ENCODE measurements around the gene SNTA1. TPM values are rescaled to one million over a fixed set of nuclear protein-coding genes. Genes with fewer than 3 reads are reported as not detected.

The SNTA1 gene
- polyA plus RNA-seq, 1 donor (not counting 4 experiments of a cell fraction or from before 2014, with no cell fraction given): 3.6 TPM

- Histone ChIP-seq H3K27me3 (ENCODE audit: control insufficient read depth, extremely low read depth, insufficient read depth, low read length) (no peaks in the 10 kb centered on the region), H3K36me3 (ENCODE audit: control insufficient read depth in 2 of 2, extremely low read depth in 1 of 2, insufficient read depth in 2 of 2, low read length in 2 of 2) (no peaks in the 10 kb centered on the region), H3K4me3 (ENCODE audit: control insufficient read depth in 2 of 3, extremely low read depth in 1 of 3, insufficient read depth in 2 of 3, low read depth in 1 of 3, low read length in 3 of 3) (no peak overlapping the region), H3K4me1 (ENCODE audit: control insufficient read depth, extremely low read depth, insufficient read depth, low read length) (no peaks in the 10 kb centered on the region), H3K9me3 (ENCODE audit: control insufficient read depth, low read depth, low read length) (no peaks in the 10 kb centered on the region), H3K4me2 (ENCODE audit: control insufficient read depth, extremely low read depth, insufficient read depth, low read depth, low read length) (no peak overlapping the region), H3K79me2 (ENCODE audit: control insufficient read depth, insufficient read depth, low read length) (no peaks in the 10 kb centered on the region), H3K27ac (ENCODE audit: control insufficient read depth, insufficient read depth, low read length) (no peak overlapping the region), H2AFZ (ENCODE audit: control insufficient read depth, low read length) (no peak overlapping the region), H3K9me1 (ENCODE audit: control insufficient read depth, extremely low read depth, insufficient read depth, low read length) (no peaks in the 10 kb centered on the region), H4K20me1 (ENCODE audit: control insufficient read depth, extremely low read depth, insufficient read depth, low read length) (no peaks in the 10 kb centered on the region), H3K9ac (ENCODE audit: control insufficient read depth, extremely low read depth, insufficient read depth, low read length) (no peak overlapping the region)
- FAIRE-seq (no peak), DNase-seq (ENCODE audit: low read depth, low spot score) (no peak)
- dilution Hi-C loops (cut with MboI; ENCODE audit: extremely low pct_ligation_motif_present, low sequenced_read_pairs): no loop called here
- TF ChIP-seq EZH2 (IDR thresholded peaks at IDR 0.05; ENCODE audit: low read length) (no peak), CTCF (optimal IDR thresholded peaks at IDR 0.05 in 1 of 3, IDR thresholded peaks at IDR 0.05 in 1 of 3, conservative IDR thresholded peaks at IDR 0.05 in 1 of 3; ENCODE audit: extremely low read depth in 1 of 3, insufficient read depth in 2 of 3, low read length in 3 of 3) (no peak)
Observed at GRCh38 chr20:33472868-33473435, 29.4 kb upstream of the SNTA1 start.

- Histone ChIP-seq H3K27me3 (ENCODE audit: control insufficient read depth, extremely low read depth, insufficient read depth, low read length) (no peaks in the 10 kb centered on the region), H2AFZ (ENCODE audit: control insufficient read depth, low read length) (no peak overlapping the region), H3K9me1 (ENCODE audit: control insufficient read depth, extremely low read depth, insufficient read depth, low read length) (no peaks in the 10 kb centered on the region), H3K9me3 (ENCODE audit: control insufficient read depth, low read depth, low read length) (no peaks in the 10 kb centered on the region), H3K4me1 (ENCODE audit: control insufficient read depth, extremely low read depth, insufficient read depth, low read length) (no peaks in the 10 kb centered on the region), H4K20me1 (ENCODE audit: control insufficient read depth, extremely low read depth, insufficient read depth, low read length) (no peaks in the 10 kb centered on the region), H3K4me2 (ENCODE audit: control insufficient read depth, extremely low read depth, insufficient read depth, low read depth, low read length) (no peak overlapping the region), H3K4me3 (ENCODE audit: control insufficient read depth in 2 of 3, extremely low read depth in 1 of 3, insufficient read depth in 2 of 3, low read depth in 1 of 3, low read length in 3 of 3) (no peak overlapping the region), H3K9ac (ENCODE audit: control insufficient read depth, extremely low read depth, insufficient read depth, low read length) (no peak overlapping the region), H3K27ac (ENCODE audit: control insufficient read depth, insufficient read depth, low read length) (no peak overlapping the region), H3K36me3 (ENCODE audit: control insufficient read depth in 2 of 2, extremely low read depth in 1 of 2, insufficient read depth in 2 of 2, low read length in 2 of 2) (no peaks in the 10 kb centered on the region), H3K79me2 (ENCODE audit: control insufficient read depth, insufficient read depth, low read length) (no peaks in the 10 kb centered on the region)
- dilution Hi-C loops (cut with MboI; ENCODE audit: extremely low pct_ligation_motif_present, low sequenced_read_pairs): no loop called here
- DNase-seq (ENCODE audit: low read depth, low spot score) (no peak), FAIRE-seq (no peak)
- TF ChIP-seq EZH2 (IDR thresholded peaks at IDR 0.05; ENCODE audit: low read length) (no peak), CTCF (optimal IDR thresholded peaks at IDR 0.05 in 1 of 3, IDR thresholded peaks at IDR 0.05 in 1 of 3, conservative IDR thresholded peaks at IDR 0.05 in 1 of 3; ENCODE audit: extremely low read depth in 1 of 3, insufficient read depth in 2 of 3, low read length in 3 of 3) (no peak)
Observed at GRCh38 chr20:33470866-33471265, 27.3 kb upstream of the SNTA1 start.
